ENCODE measurements around the gene ZIC1. TPM values are rescaled to one million over a fixed set of nuclear protein-coding genes. Genes with fewer than 3 reads are reported as not detected.

ZIC1 gene
- total and polyA plus RNA-seq, 9 of the 15 experiments (the other 6 are each of a cell fraction or from before 2014, with no cell fraction given), result 0.21 to 0.42 TPM; not detected in 7

- Histone ChIP-seq H4K20me1 (replicated peaks; ENCODE audit: control insufficient read depth, insufficient read depth, low read length) (no peaks in the 10 kb centered on the region), H3K79me2 (ENCODE audit: control insufficient read depth, insufficient read depth, low read length) (no peaks in the 10 kb centered on the region), H3K4me1 (replicated peaks in 1 of 2; ENCODE audit: control insufficient read depth in 2 of 2, insufficient read depth in 2 of 2, low read length in 2 of 2) (no peaks in the 10 kb centered on the region; a peak in 1 of 5 replicates), H3K9ac (ENCODE audit: insufficient read depth in 1 of 2, low read depth in 2 of 2, low read length in 2 of 2) (no peak within 1 kb of the TSS), H3K4me3 (no peak within 1 kb of the TSS), H2AFZ (ENCODE audit: low read depth, low read length) (no peak within 1 kb of the TSS), H3K27ac (ENCODE audit: extremely low read depth, low read depth, low read length) (no peak within 1 kb of the TSS), H3K9me3 (replicated peaks; ENCODE audit: control insufficient read depth, insufficient read depth, low read depth, low read length) (no peaks in the 10 kb centered on the region), H3K36me3 (ENCODE audit: control insufficient read depth, insufficient read depth, low read length) (no peaks in the 10 kb centered on the region), H3K9me1 (ENCODE audit: control insufficient read depth, insufficient read depth, low read length) (no peaks in the 10 kb centered on the region), H3K4me2 (ENCODE audit: insufficient read depth, low read length) (no peak within 1 kb of the TSS), H3K27me3 (ENCODE audit: control insufficient read depth in 2 of 2, insufficient read depth in 2 of 2, low read length in 2 of 2) (peaks cover 3 to 40% of the 10 kb centered on the region in 2 experiments; a peak in 3 of 5 replicates)
- ChIA-PET CTCF (ENCODE audit: low intra/inter-chr PET ratio) (no interaction called here), POLR2A (no interaction called here)
- TF ChIP-seq SMAD3 (CRISPR knock-in tag; conservative IDR thresholded peaks at IDR 0.05) (no peak), SP1 (CRISPR knock-in tag; IDR thresholded peaks at IDR 0.05) (no peak), CBX3 (IDR thresholded peaks at IDR 0.05; ENCODE audit: borderline replicate concordance in 1 of 2, low read length in 2 of 2) (no peak), CXXC5 (CRISPR knock-in tag; IDR thresholded peaks at IDR 0.05) (no peak), POLR2H (tag; IDR thresholded peaks at IDR 0.05; ENCODE audit: low read depth) (no peak), SRSF9 (IDR thresholded peaks at IDR 0.05; ENCODE audit: borderline replicate concordance, low read depth, low read length) (no peak), ZBTB5 (IDR thresholded peaks at IDR 0.05) (no peak), POLR2A (conservative IDR thresholded peaks at IDR 0.05) (no peak), POLR2AphosphoS5 (IDR thresholded peaks at IDR 0.05; ENCODE audit: control insufficient read depth, insufficient read depth, low read depth, low read length) (no peak)
- TF ChIP-seq, protein P1, sequence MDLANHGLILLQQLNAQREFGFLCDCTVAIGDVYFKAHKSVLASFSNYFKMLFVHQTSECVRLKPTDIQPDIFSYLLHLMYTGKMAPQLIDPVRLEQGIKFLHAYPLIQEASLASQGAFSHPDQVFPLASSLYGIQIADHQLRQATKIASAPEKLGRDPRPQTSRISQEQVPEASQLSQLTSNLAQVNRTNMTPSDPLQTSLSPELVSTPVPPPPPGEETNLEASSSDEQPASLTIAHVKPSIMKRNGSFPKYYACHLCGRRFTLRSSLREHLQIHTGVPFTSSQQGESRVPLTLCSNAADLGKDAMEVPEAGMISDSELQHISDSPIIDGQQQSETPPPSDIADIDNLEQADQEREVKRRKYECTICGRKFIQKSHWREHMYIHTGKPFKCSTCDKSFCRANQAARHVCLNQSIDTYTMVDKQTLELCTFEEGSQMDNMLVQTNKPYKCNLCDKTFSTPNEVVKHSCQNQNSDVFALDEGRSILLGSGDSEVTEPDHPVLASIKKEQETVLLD (IDR thresholded peaks at IDR 0.05), result no peak
- no peak for ATAC-seq
- in situ Hi-C loops (cut with MboI), result no loop called here
- DNase-seq (ENCODE audit: extremely low read depth in 1 of 4, low spot score in 3 of 4), result no peak
- 2% methylated on average over 19 of the region's 25 CpGs for WGBS (ENCODE audit: insufficient coverage, low coverage, missing lambda C conversion rate)
- intact Hi-C loops (cut with micrococcal nuclease), result no loop called here
- FAIRE-seq, result no peak
- BruUV-seq (replicated peaks), result no TSS peak
These were observed 2.9 kb upstream of the ZIC1 start, which contains the start of gene ZIC4 for GRCh38 chr3:147406028-147406931. ZIC4 (minus strand) TSS chr3:147406543; CDS start chr3:147402797, 3,746 bp downstream.
